Measurements from ENCODE around the gene CFAP45.

The CFAP45 gene

GRCh38 chr1:159922511-159923202 lies 22.7 kb upstream of the CFAP45 start:
- DNase-seq (ENCODE audit: low read depth), result no peak
- TF ChIP-seq CTCF (IDR thresholded peaks at IDR 0.05; ENCODE audit: low read depth, low read length, missing control alignments), result no peak
- peak overlapping the region; percentile 96 for H3K4me3 ChIP-seq (ENCODE audit: low read depth, low read length)

- no peak for TF ChIP-seq CTCF (IDR thresholded peaks at IDR 0.05; ENCODE audit: low read depth, low read length, missing control alignments)
- no peak for DNase-seq (ENCODE audit: low read depth)
Observed at GRCh38 chr1:159921700-159922504, 21.9 kb upstream of the CFAP45 start.

GRCh38 chr1:159921251-159921650 lies 21.3 kb upstream of the CFAP45 start:
- peak overlapping the region; percentile 96 for H3K4me3 ChIP-seq (ENCODE audit: low read depth, low read length)
- DNase-seq (ENCODE audit: low read depth), result no peak
- TF ChIP-seq CTCF (IDR thresholded peaks at IDR 0.05; ENCODE audit: low read depth, low read length, missing control alignments), result no peak

More at GRCh38 chr1:159921700-159922504, 21.9 kb upstream of the CFAP45 start:
- peak overlapping the region; percentile 96 for H3K4me3 ChIP-seq (ENCODE audit: low read depth, low read length)

GRCh38 chr1:159920651-159921050 lies 20.7 kb upstream of the CFAP45 start:
- no peak overlapping the region; the same call in 1 of the 2 replicates for H3K4me3 ChIP-seq (ENCODE audit: low read depth, low read length)
- no peak for TF ChIP-seq CTCF (IDR thresholded peaks at IDR 0.05; ENCODE audit: low read depth, low read length, missing control alignments)
- DNase-seq (ENCODE audit: low read depth), result no peak

- DNase-seq (ENCODE audit: low read depth), result no peak
- H3K4me3 ChIP-seq (ENCODE audit: low read depth, low read length), result no peak overlapping the region
- TF ChIP-seq CTCF (IDR thresholded peaks at IDR 0.05; ENCODE audit: low read depth, low read length, missing control alignments), result no peak
Observed at GRCh38 chr1:159920202-159920601, 20.2 kb upstream of the CFAP45 start.

GRCh38 chr1:159919236-159919865 lies 19.4 kb upstream of the CFAP45 start:
- no peak for DNase-seq (ENCODE audit: low read depth)
- TF ChIP-seq CTCF (IDR thresholded peaks at IDR 0.05; ENCODE audit: low read depth, low read length, missing control alignments), result no peak
- H3K4me3 ChIP-seq (ENCODE audit: low read depth, low read length), result no peak overlapping the region

Measured in GM12864 (cell line).